Common myeloid progenitor, CD34-positive (primary cell): ENCODE data around the gene LRWD1.
A peak's percentile ranks its signal among the peaks of the same experiment; 100 is the strongest.

Experiments used
- CTCF ChIA-PET: fragments of 350-600 bp; sonication (Branson Sonifier 250); formaldehyde crosslinking; loops from one replicate; lab custom pipeline; 2021; ENCODE audit warnings: antibody characterized with exemption; lab: Charles Lee
- POLR2A ChIA-PET: fragments of 350-600 bp; sonication (Branson Sonifier 250); formaldehyde crosslinking; loops from one replicate; lab custom pipeline; 2021; ENCODE audit warnings: antibody characterized with exemption; lab: Charles Lee
- DNase-seq, 3 donors: peaks; one replicate each; pipeline versions ENCODE4 v3.0.0 to v3.0.0-alpha.2; 2013
- H3K27ac ChIP-seq, 2 experiments: 1 replicate in 1 of 2; 2 replicates in 1 of 2; pipeline ENCODE4 v1.7.0; 2013; ENCODE audit warnings: inconsistent platforms in 2 of 2, low read length in 2 of 2, mild to moderate bottlenecking in 2 of 2, low read depth in 1 of 2, moderate library complexity in 1 of 2; ENCODE audit not compliant: severe bottlenecking in 2 of 2, insufficient read depth in 1 of 2, poor library complexity in 1 of 2
- H3K27me3 ChIP-seq, 5 experiments: replicated peaks in 2 of 5; 1 replicate in 3 of 5; 2 replicates in 2 of 5; pipeline versions ENCODE4 v1.6.1 to v1.7.0; 2013; ENCODE audit warnings: low read length in 4 of 5, mild to moderate bottlenecking in 2 of 5, moderate library complexity in 2 of 5, inconsistent platforms in 1 of 5; ENCODE audit not compliant: insufficient read depth in 5 of 5, control insufficient read depth in 4 of 5
- H3K36me3 ChIP-seq, 4 experiments: 1 replicate in 2 of 4; 2 replicates in 2 of 4; pipeline versions ENCODE4 v1.6.1 to v1.7.0; 2013; ENCODE audit warnings: low read length in 3 of 4, control low read depth in 1 of 4, mild to moderate bottlenecking in 1 of 4; ENCODE audit not compliant: control insufficient read depth in 4 of 4, insufficient read depth in 4 of 4
- H3K4me1 ChIP-seq, 4 experiments: 1 replicate in 3 of 4; 2 replicates in 1 of 4; pipeline versions ENCODE4 v1.6.1 to v1.7.1; 2013; ENCODE audit warnings: low read length in 3 of 4, mild to moderate bottlenecking in 3 of 4, control low read depth in 1 of 4, inconsistent platforms in 1 of 4, moderate library complexity in 1 of 4; ENCODE audit not compliant: control insufficient read depth in 4 of 4, insufficient read depth in 4 of 4; ENCODE audit errors: control extremely low read depth in 1 of 4
- H3K4me3 ChIP-seq, 7 experiments: 1 replicate in 4 of 7; 2 replicates in 3 of 7; pipeline versions ENCODE4 v1.5.1 to v1.7.0; 2013; ENCODE audit warnings: mild to moderate bottlenecking in 7 of 7, low read length in 6 of 7, moderate library complexity in 6 of 7, inconsistent platforms in 2 of 7, low read depth in 2 of 7, control low read depth in 1 of 7; ENCODE audit not compliant: insufficient read depth in 4 of 7, control insufficient read depth in 1 of 7; ENCODE audit errors: extremely low read depth in 1 of 7
- H3K9me3 ChIP-seq, 5 experiments: 1 replicate in 4 of 5; 2 replicates in 1 of 5; pipeline versions ENCODE4 v1.6.1 to v1.7.1; 2013; ENCODE audit warnings: low read length in 4 of 5, mild to moderate bottlenecking in 2 of 5, inconsistent platforms in 1 of 5, low read depth in 1 of 5, moderate library complexity in 1 of 5; ENCODE audit not compliant: control insufficient read depth in 4 of 5, insufficient read depth in 2 of 5; ENCODE audit errors: control extremely low read depth in 1 of 5
- WGBS: methylation state at CpG from one replicate; pipeline ENCODE4 v1.1.5; 2013; ENCODE audit not compliant: insufficient coverage; 5-methylcytosine and 5-hydroxymethylcytosine counted together

LRWD1 gene

GRCh38 chr7:102455596-102455995, 9.2 kb upstream of the LRWD1 start:
- 87% methylated on average over 9 of the region's 11 CpGs for WGBS
- H3K36me3 ChIP-seq = peaks cover 0 to 39% (median 29%) of the 10 kb centered on the region in 4 experiments
- no peak overlapping the region for H3K27ac ChIP-seq
- no peak for DNase-seq
- H3K9me3 ChIP-seq = no peaks in the 10 kb centered on the region
- H3K4me3 ChIP-seq = no peak overlapping the region
- ChIA-PET CTCF (interaction anchor here (2.0 to 63.4 kb wide), 2 partner anchors 9 to 37 kb away, joined by 7 to 1488 read pairs; partner anchors contain the start of genes ALKBH4, LRWD1, ORAI2 and PRKRIP1), POLR2A (no interaction called here)
- H3K27me3 ChIP-seq = no peaks in the 10 kb centered on the region
- no peaks in the 10 kb centered on the region for H3K4me1 ChIP-seq

DNA sequence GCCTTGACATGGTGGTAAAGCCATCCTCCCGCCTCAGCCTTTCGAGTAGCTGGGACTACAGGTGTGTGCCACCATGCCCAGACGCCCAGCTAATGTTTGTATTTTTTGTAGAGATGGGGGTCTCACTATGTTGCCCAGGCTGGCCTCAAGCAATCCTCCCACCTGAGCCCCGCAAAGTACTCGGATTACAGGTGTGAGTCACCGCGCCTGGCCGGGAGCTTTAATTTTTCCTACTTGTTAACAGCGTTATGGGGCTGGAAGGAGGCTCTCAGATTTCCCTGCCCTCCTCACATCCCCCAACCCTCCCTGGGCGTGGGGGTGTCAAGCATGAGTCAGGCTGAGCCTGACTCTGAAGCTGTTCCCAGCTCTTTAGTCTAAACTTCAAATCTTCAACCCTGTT, 8.5 kb upstream of the LRWD1 start:
- Histone ChIP-seq H3K9me3 (no peaks in the 10 kb centered on the region), H3K27ac (no peak overlapping the region), H3K36me3 (peaks cover 0 to 39% (median 28%) of the 10 kb centered on the region in 4 experiments), H3K4me1 (no peaks in the 10 kb centered on the region), H3K4me3 (no peak overlapping the region), H3K27me3 (no peaks in the 10 kb centered on the region)
- ChIA-PET CTCF (interaction anchor here (0.6 to 63.4 kb wide), 4 partner anchors 8 to 602 kb away, joined by 3 to 1488 read pairs (median 6); partner anchors contain the start of genes ALKBH4, LRWD1, ORAI2 and PRKRIP1), POLR2A (no interaction called here)
- WGBS = 99% methylated on average over 9 of the region's 10 CpGs
- no peak for DNase-seq

DNA sequence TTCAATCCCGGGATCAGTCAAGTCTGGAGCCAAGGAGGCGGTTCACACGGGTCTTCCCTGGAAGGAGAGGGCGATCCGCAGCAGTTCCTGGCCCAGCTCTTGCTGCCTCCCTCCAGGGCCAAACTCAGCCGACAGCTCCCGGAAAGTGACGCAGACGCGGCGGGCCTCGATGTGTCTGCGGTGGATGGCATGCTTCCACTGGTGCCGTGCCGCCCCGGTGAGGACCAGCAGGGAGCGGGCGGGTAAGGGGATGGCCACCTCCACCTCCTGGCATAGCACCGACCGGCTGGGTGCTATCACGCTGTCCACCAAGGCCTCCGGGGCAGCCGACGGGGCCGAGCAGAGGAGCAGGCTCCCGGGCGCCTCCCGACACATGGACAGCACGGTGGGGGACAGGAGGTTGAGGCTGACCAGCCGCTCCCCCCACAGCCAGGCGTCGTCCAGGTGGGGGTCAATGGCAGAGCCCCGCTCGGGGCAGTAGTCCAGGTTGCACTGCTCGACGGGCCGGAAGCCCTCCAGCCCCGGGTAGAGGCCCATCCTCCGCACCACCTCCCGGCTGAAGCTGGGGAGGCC, 7.3 kb upstream of the LRWD1 start:
- H3K4me1 ChIP-seq = no peaks in the 10 kb centered on the region
- WGBS = 97% methylated on average over 36 of the region's 40 CpGs
- no peak overlapping the region for H3K27ac ChIP-seq
- H3K9me3 ChIP-seq = no peaks in the 10 kb centered on the region
- H3K4me3 ChIP-seq = no peak overlapping the region
- ChIA-PET CTCF (interaction anchor here (1.1 to 63.4 kb wide), 3 partner anchors 8 to 39 kb away, joined by 3 to 1488 read pairs (median 5); partner anchors contain the start of genes ORAI2 and PRKRIP1), POLR2A (no interaction called here)
- peaks cover 0 to 39% (median 29%) of the 10 kb centered on the region in 4 experiments for H3K36me3 ChIP-seq
- no peaks in the 10 kb centered on the region for H3K27me3 ChIP-seq
- no peak for DNase-seq

GRCh38 chr7:102459221-102459844, 5.5 kb upstream of the LRWD1 start:
- WGBS = 98% methylated on average over 19 of the region's 24 CpGs
- DNase-seq = no peak
- Histone ChIP-seq H3K27ac (no peak overlapping the region), H3K4me1 (peaks cover 4 to 9% (median 8%) of the 10 kb centered on the region in 4 experiments), H3K36me3 (peaks cover 0 to 39% (median 29%) of the 10 kb centered on the region in 4 experiments), H3K9me3 (no peaks in the 10 kb centered on the region), H3K27me3 (no peaks in the 10 kb centered on the region), H3K4me3 (no peak overlapping the region)
- ChIA-PET POLR2A (no interaction called here), CTCF (interaction anchor here (63.4 kb wide), 1 partner anchor 41 kb away, joined by 1488 read pairs; the partner anchor contains the start of genes ORAI2 and PRKRIP1)

- no peak overlapping the region for H3K27ac ChIP-seq
- H3K4me3 ChIP-seq = no peak overlapping the region
- peaks cover 5 to 13% (median 12%) of the 10 kb centered on the region in 4 experiments for H3K4me1 ChIP-seq
- 97% methylated on average over 8 of the region's 8 CpGs for WGBS
- DNase-seq = no peak
- H3K36me3 ChIP-seq = peaks cover 0 to 37% (median 24%) of the 10 kb centered on the region in 4 experiments
- POLR2A ChIA-PET = no interaction called here
- no peaks in the 10 kb centered on the region for H3K9me3 ChIP-seq
- H3K27me3 ChIP-seq = no peaks in the 10 kb centered on the region
- CTCF ChIA-PET = interaction anchor here (4.0 to 63.4 kb wide), 2 partner anchors 10 to 42 kb away, joined by 15 to 1488 read pairs; partner anchors contain the start of genes ORAI2 and PRKRIP1
Observed at GRCh38 chr7:102460467-102460866, 4.3 kb upstream of the LRWD1 start.

DNA sequence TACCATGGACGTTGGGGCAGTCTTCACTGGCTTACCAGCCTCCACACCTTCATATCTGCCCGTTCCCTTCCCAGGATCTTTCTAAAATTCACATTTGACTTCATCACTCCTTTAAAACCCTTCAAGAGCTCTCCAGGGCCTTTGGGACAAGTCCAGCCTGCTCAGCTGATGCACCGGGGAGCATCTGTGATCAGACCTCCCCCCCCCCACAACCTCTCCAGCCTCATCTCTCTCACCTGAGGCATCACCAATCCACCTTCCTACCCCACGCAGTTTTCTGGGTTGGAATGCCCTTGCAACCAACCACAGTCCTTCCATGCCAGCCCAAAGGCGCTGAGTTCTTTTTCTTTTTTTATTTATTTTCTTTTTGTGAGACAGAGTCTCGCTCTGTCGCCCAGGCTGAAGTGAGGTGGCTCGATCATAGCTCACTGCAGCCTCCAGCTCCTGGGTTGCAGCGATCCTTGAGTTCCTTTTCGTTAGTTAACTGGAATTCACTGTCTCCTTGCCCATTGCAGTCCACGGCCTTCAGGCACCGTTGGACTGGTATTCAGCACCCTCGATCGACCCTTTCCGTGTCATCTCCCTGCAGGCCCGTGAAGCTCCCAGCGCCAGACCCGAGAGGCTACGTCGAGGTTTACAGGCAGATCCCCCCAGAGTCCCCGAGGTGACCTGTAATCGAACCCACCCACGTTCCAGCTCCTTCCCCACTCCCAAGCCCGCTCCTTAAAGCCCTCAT, 775 bp upstream of the LRWD1 start:
- POLR2A ChIA-PET = interaction anchor here (1.2 kb wide), 1 partner anchor 30 kb away, joined by 4 read pairs; the partner anchor contains the start of gene ORAI2
- Histone ChIP-seq H3K4me3 (peak overlapping the region; percentile 63 to 100 (median 98)), H3K36me3 (peaks cover 3 to 18% (median 9%) of the 10 kb centered on the region in 4 experiments), H3K27ac (peak overlapping the region; percentile 66 to 85), H3K4me1 (peaks cover 5 to 20% (median 18%) of the 10 kb centered on the region in 4 experiments), H3K9me3 (no peaks in the 10 kb centered on the region), H3K27me3 (no peaks in the 10 kb centered on the region)
- CTCF ChIA-PET = interaction anchor here (1.9 to 63.4 kb wide), 3 partner anchors 8 to 45 kb away, joined by 7 to 1488 read pairs (median 15); partner anchors contain the start of genes ORAI2 and PRKRIP1
- WGBS = 18% methylated on average over 22 of the region's 24 CpGs
- peak in 2 of 3 donors; percentile 17 to 28 for DNase-seq
